IMR-90 (cell line): ENCODE measurements around the gene UTP18. TPM values are rescaled to one million over a fixed set of nuclear protein-coding genes. Genes with fewer than 3 reads are reported as not detected.
"Not testable (repeated sequence)": the region's sequence is repeated elsewhere in the genome, so short reads cannot be mapped to it uniquely, and the experiment has no call there.

Source experiments
- ATAC-seq: fragments of 200-7000 bp; cut with Tn5 transposase; 2 replicates; pipeline ENCODE4 v1.9.1; 2020; ENCODE audit warnings: low read depth, mild to moderate bottlenecking, moderate library complexity
- BruUV-seq: library from RNA; stranded (reverse); fragments of 400-500 nt; replicated peaks from 2 replicates; lab custom pipeline; 2021; lab: Mats Ljungman, UMichigan
- CTCF ChIA-PET: fragments of 300-600 bp; formaldehyde crosslinking; extraction: SDS; loops from one replicate; lab custom pipeline; 2021; ENCODE audit warnings: antibody characterized with exemption; lab: Yijun Ruan, JAX
- POLR2A ChIA-PET: fragments of 300-600 bp; sonication (Branson Sonifier 250); formaldehyde crosslinking; loops from one replicate; lab custom pipeline; 2022; ENCODE audit warnings: antibody characterized with exemption; ENCODE audit not compliant: unreplicated experiment; lab: Charles Lee
- DNase-seq: peaks from one replicate; pipeline ENCODE4 v3.0.0; 2013
- H2AFZ ChIP-seq: replicated peaks from 2 replicates; pipeline ENCODE3; 2013; ENCODE audit warnings: low read length, mild to moderate bottlenecking; ENCODE audit not compliant: poor library complexity
- H2AK5ac ChIP-seq: 2 replicates; pipeline ENCODE4 v1.6.1; 2013; ENCODE audit warnings: low read depth, low read length, inconsistent platforms
- H2AK9ac ChIP-seq: replicated peaks from 2 replicates; pipeline ENCODE3; 2013; ENCODE audit warnings: mild to moderate bottlenecking, low read depth, low read length, moderate library complexity; ENCODE audit not compliant: poor library complexity
- H2BK120ac ChIP-seq: 2 replicates; pipeline ENCODE4 v1.6.1; 2013; ENCODE audit warnings: low read depth, low read length, inconsistent platforms
- H2BK15ac ChIP-seq: 3 replicates; pipeline ENCODE4 v1.6.1; 2013; ENCODE audit warnings: low read depth, low read length, inconsistent platforms
- H2BK20ac ChIP-seq: 2 replicates; pipeline ENCODE4 v1.6.1; 2013; ENCODE audit warnings: low read depth, mild to moderate bottlenecking, inconsistent platforms, low read length, moderate library complexity
- H2BK5ac ChIP-seq: 2 replicates; pipeline ENCODE4 v1.6.1; 2013; ENCODE audit warnings: mild to moderate bottlenecking, low read depth, low read length, inconsistent platforms; ENCODE audit not compliant: poor library complexity, severe bottlenecking
- H3K14ac ChIP-seq: replicated peaks from 2 replicates; pipeline ENCODE4 v1.6.1; 2013; ENCODE audit warnings: low read depth, low read length, inconsistent platforms
- H3K18ac ChIP-seq: 2 replicates; pipeline ENCODE4 v1.6.1; 2013; ENCODE audit warnings: low read depth, low read length, control low read depth
- H3K23ac ChIP-seq: 2 replicates; pipeline ENCODE4 v1.6.1; 2013; ENCODE audit warnings: low read depth, low read length, inconsistent platforms
- H3K27ac ChIP-seq: 2 replicates; pipeline ENCODE4 v1.5.1; 2013; ENCODE audit warnings: mild to moderate bottlenecking, control low read depth, low read length; ENCODE audit not compliant: insufficient read depth
- H3K27me3 ChIP-seq: 2 replicates; pipeline ENCODE4 v1.6.1; 2013; ENCODE audit warnings: low read length; ENCODE audit not compliant: control insufficient read depth, insufficient read depth
- H3K36me3 ChIP-seq: 2 replicates; pipeline ENCODE4 v1.6.1; 2013; ENCODE audit warnings: low read length, mixed read lengths; ENCODE audit not compliant: control insufficient read depth, insufficient read depth
- H3K4ac ChIP-seq: 2 replicates; pipeline ENCODE4 v1.6.1; 2013; ENCODE audit warnings: low read depth, low read length, inconsistent platforms
- H3K4me1 ChIP-seq: 2 replicates; pipeline ENCODE4 v1.6.1; 2013; ENCODE audit warnings: low read length, mixed read lengths; ENCODE audit not compliant: control insufficient read depth, insufficient read depth
- H3K4me2 ChIP-seq: 2 replicates; pipeline ENCODE4 v1.6.1; 2013; ENCODE audit warnings: low read depth, mild to moderate bottlenecking, control low read depth, low read length, moderate library complexity
- H3K4me3 ChIP-seq: 2 replicates; pipeline ENCODE4 v1.5.1; 2013; ENCODE audit warnings: low read depth, mild to moderate bottlenecking, control low read depth, low read length, moderate library complexity; ENCODE audit not compliant: insufficient read depth
- H3K56ac ChIP-seq: 2 replicates; pipeline ENCODE4 v1.6.1; 2013; ENCODE audit warnings: low read length, inconsistent platforms; ENCODE audit not compliant: insufficient read depth; ENCODE audit errors: extremely low read depth
- H3K79me1 ChIP-seq, 2 experiments: 2 replicates each; pipeline ENCODE4 v1.6.1; 2013; ENCODE audit warnings: low read length in 2 of 2, inconsistent platforms in 1 of 2, low read depth in 1 of 2
- H3K9ac ChIP-seq: 2 replicates; pipeline ENCODE4 v1.6.1; 2013; ENCODE audit warnings: low read depth, low read length, control low read depth
- H3K9me1 ChIP-seq: 2 replicates; pipeline ENCODE4 v1.6.1; 2013; ENCODE audit warnings: low read length, inconsistent platforms; ENCODE audit not compliant: insufficient read depth
- H3K9me3 ChIP-seq: 2 replicates; pipeline ENCODE4 v1.6.1; 2013; ENCODE audit warnings: low read length; ENCODE audit not compliant: control insufficient read depth, insufficient read depth
- H4K20me1 ChIP-seq: 2 replicates; pipeline ENCODE4 v1.6.1; 2013; ENCODE audit warnings: low read length, inconsistent platforms; ENCODE audit not compliant: insufficient read depth
- H4K5ac ChIP-seq: 2 replicates; pipeline ENCODE4 v1.6.1; 2013; ENCODE audit warnings: mild to moderate bottlenecking, low read depth, low read length, control low read depth
- H4K8ac ChIP-seq, 2 experiments: 2 replicates each; pipeline ENCODE4 v1.6.1; 2013; ENCODE audit warnings: low read depth in 2 of 2, low read length in 2 of 2, control low read depth in 1 of 2, inconsistent platforms in 1 of 2
- H4K91ac ChIP-seq: 2 replicates; pipeline ENCODE4 v1.6.1; 2013; ENCODE audit warnings: low read depth, low read length, inconsistent platforms; ENCODE audit not compliant: insufficient read depth
- WGBS, 2 experiments: methylation state at CpG; one replicate each; pipeline versions ENCODE4 v1.1.5 to v1.1.7; 2013; ENCODE audit warnings: missing lambda C conversion rate in 2 of 2; ENCODE audit not compliant: insufficient read length in 1 of 2; ENCODE audit errors: extremely low coverage in 2 of 2; 5-methylcytosine and 5-hydroxymethylcytosine counted together
- dilution Hi-C: fragments of 300-500 bp; cut with HindIII; formaldehyde crosslinking; loops from one replicate; pipeline ENCODE4 v1.14.3; 2018; ENCODE audit warnings: low sequenced_read_pairs; ENCODE audit not compliant: unreplicated experiment
- in situ Hi-C: fragments of 300-500 bp; cut with MboI; formaldehyde crosslinking; loops from 3 replicates; pipeline ENCODE4 v1.14.3; 2019; ENCODE audit warnings: low sequenced_read_pairs, inconsistent platforms, mixed read lengths
- intact Hi-C: fragments of 100-400 bp; cut with micrococcal nuclease; formaldehyde crosslinking; loops from 2 replicates; pipeline ENCODE4 v1.10.0; 2022
- polyA plus RNA-seq, 3 experiments: library from polyadenylated mRNA; depleted of rRNA; stranded (reverse); fragments of >200 nt; gene quantifications; 2 replicates each; pipeline ENCODE4 v1.2.3, GENCODE V29; 2012; ENCODE audit warnings: low replicate concordance in 1 of 3
- total RNA-seq: library from RNA; depleted of rRNA; stranded (reverse); fragments of >200 nt; gene quantifications from 2 replicates; pipeline ENCODE4 v1.2.3, GENCODE V29; 2012

Gene UTP18
- total and polyA plus RNA-seq, 2 of the 4 experiments (the other 2 are of a cell fraction): 17.7 to 22.4 TPM

GRCh38 chr17:51225523-51225922 is 34.8 kb upstream of the UTP18 start:
- POLR2A ChIA-PET, DNase-seq: not testable (repeated sequence)

More at GRCh38 chr17:51225523-51225922, 34.8 kb upstream of the UTP18 start:
- H2AFZ ChIP-seq, CTCF ChIA-PET, H3K4me2 ChIP-seq, H3K23ac ChIP-seq, in situ Hi-C loops, H3K4ac ChIP-seq, H2BK15ac ChIP-seq, H4K20me1 ChIP-seq, H3K9me3 ChIP-seq, H4K5ac ChIP-seq, H3K4me1 ChIP-seq, H2AK5ac ChIP-seq, H4K91ac ChIP-seq, H3K56ac ChIP-seq, H2BK120ac ChIP-seq, BruUV-seq, H2AK9ac ChIP-seq, H3K9ac ChIP-seq, H3K4me3 ChIP-seq, H2BK20ac ChIP-seq, H3K14ac ChIP-seq, H4K8ac ChIP-seq, intact Hi-C loops, dilution Hi-C loops, H3K27ac ChIP-seq, H2BK5ac ChIP-seq, H3K27me3 ChIP-seq, H3K9me1 ChIP-seq, H3K18ac ChIP-seq, ATAC-seq: not testable (repeated sequence)
- 100% methylated on average over 1 of the region's 7 CpGs; no CpG with 5 or more reads in 1 of the 2 experiments for WGBS, 2 experiments
- peaks cover 11% of the 10 kb centered on the region for H3K36me3 ChIP-seq
- peaks cover 17 to 42% of the 10 kb centered on the region in 2 experiments for H3K79me1 ChIP-seq
